GM13976 (cell line): ENCODE data around the gene SYNPO2.

ENCODE experiments used
- DNase-seq: peaks from one replicate; pipeline ENCODE4 v3.0.0; 2012; ENCODE audit warnings: low spot score
- in situ Hi-C: fragments of 300-500 bp; cut with MboI; formaldehyde crosslinking; loops from one replicate; pipeline ENCODE4 v1.12.0; 2022; ENCODE audit warnings: low sequenced_read_pairs, mixed read lengths, inconsistent platforms; ENCODE audit not compliant: unreplicated experiment
- TF ChIP-seq, protein P1 (sequence below): IDR thresholded peaks from 2 replicates; pipeline ENCODE4 v1.5.1; 2012; ENCODE audit warnings: borderline replicate concordance, mild to moderate bottlenecking; ENCODE audit not compliant: insufficient read depth; ENCODE audit errors: extremely low read depth, missing control alignments, control extremely low read depth

SYNPO2 gene, protein sequence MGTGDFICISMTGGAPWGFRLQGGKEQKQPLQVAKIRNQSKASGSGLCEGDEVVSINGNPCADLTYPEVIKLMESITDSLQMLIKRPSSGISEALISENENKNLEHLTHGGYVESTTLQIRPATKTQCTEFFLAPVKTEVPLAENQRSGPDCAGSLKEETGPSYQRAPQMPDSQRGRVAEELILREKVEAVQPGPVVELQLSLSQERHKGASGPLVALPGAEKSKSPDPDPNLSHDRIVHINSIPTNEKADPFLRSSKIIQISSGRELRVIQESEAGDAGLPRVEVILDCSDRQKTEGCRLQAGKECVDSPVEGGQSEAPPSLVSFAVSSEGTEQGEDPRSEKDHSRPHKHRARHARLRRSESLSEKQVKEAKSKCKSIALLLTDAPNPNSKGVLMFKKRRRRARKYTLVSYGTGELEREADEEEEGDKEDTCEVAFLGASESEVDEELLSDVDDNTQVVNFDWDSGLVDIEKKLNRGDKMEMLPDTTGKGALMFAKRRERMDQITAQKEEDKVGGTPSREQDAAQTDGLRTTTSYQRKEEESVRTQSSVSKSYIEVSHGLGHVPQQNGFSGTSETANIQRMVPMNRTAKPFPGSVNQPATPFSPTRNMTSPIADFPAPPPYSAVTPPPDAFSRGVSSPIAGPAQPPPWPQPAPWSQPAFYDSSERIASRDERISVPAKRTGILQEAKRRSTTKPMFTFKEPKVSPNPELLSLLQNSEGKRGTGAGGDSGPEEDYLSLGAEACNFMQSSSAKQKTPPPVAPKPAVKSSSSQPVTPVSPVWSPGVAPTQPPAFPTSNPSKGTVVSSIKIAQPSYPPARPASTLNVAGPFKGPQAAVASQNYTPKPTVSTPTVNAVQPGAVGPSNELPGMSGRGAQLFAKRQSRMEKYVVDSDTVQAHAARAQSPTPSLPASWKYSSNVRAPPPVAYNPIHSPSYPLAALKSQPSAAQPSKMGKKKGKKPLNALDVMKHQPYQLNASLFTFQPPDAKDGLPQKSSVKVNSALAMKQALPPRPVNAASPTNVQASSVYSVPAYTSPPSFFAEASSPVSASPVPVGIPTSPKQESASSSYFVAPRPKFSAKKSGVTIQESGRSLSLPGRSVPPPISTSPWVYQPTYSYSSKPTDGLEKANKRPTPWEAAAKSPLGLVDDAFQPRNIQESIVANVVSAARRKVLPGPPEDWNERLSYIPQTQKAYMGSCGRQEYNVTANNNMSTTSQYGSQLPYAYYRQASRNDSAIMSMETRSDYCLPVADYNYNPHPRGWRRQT

DNA sequence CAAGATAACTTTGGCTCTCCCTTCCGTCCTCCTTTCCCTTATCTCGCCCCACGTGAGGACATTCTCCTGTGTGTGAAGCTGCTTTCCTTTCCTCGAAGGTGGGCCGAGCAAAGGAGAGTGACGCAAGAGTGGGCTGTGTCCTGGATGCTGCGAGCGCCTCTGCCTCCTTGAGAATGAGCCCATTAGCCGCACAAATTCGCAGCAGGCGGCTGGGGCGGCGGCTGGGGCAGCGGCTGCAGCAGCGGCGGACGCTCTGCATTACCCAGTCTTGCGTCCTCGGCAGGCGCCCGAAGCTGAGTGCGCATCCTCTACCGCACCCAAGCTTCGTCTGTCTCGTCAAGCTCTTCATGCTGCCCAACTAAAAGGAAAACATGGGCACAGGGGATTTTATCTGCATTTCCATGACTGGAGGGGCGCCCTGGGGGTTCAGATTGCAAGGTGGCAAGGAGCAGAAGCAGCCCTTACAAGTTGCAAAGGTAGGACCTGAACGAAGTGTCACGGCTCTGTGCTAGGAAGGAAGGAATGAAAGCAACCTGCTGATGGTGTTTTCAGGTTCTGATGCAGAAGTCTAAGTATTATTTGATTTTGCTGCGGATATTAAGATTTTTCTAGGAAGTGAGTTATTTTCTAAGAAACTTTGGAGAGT, at the start of gene SYNPO2:
SYNPO2 (plus strand) TSS at position 189 of the 646 bp plus-strand sequence; CDS start at position 372, 183 bp downstream.
- peak; percentile 49 for DNase-seq
- TF ChIP-seq, protein P1, sequence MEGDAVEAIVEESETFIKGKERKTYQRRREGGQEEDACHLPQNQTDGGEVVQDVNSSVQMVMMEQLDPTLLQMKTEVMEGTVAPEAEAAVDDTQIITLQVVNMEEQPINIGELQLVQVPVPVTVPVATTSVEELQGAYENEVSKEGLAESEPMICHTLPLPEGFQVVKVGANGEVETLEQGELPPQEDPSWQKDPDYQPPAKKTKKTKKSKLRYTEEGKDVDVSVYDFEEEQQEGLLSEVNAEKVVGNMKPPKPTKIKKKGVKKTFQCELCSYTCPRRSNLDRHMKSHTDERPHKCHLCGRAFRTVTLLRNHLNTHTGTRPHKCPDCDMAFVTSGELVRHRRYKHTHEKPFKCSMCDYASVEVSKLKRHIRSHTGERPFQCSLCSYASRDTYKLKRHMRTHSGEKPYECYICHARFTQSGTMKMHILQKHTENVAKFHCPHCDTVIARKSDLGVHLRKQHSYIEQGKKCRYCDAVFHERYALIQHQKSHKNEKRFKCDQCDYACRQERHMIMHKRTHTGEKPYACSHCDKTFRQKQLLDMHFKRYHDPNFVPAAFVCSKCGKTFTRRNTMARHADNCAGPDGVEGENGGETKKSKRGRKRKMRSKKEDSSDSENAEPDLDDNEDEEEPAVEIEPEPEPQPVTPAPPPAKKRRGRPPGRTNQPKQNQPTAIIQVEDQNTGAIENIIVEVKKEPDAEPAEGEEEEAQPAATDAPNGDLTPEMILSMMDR, result no peak
- in situ Hi-C loops, result loop anchor here (10.0 kb wide), 1 partner anchor 114 kb away; no protein-coding TSS in a partner anchor

GRCh38 chr4:118839221-118839927, 49.3 kb upstream of the SYNPO2 start:
- in situ Hi-C loops, result no loop called here
- DNase-seq, result no peak
- TF ChIP-seq, protein P1, result no peak

- DNase-seq, result no peak
- TF ChIP-seq, protein P1, result no peak
- in situ Hi-C loops, result no loop called here
Measured at GRCh38 chr4:118842055-118842454, 46.6 kb upstream of the SYNPO2 start.

- in situ Hi-C loops, result no loop called here
- DNase-seq, result no peak
- TF ChIP-seq, protein P1, result no peak
Measured at GRCh38 chr4:118843237-118843636, 45.4 kb upstream of the SYNPO2 start.

DNA sequence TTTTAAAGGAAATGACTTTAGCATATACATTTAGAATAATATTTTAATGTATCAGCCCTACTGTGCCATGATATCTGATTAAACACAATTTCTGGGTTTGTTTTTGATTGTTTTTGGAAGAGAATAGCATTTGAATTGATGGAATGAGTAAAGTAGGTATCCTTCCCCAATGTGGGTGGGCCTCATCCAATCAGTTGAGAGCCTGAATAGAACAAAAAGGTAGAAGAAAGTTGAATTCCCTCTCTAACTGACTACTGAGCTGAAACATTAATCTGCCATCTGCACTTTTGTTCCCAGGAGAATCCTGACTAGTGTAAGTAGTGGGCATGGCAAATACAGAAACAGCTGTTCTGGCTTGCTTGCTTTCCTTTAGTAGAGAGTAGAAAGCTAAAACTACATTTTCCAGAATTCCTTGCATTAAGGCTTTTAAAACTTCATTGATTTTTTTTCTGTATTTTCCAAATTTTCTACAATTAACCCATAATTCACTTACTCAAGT, 43.1 kb upstream of the SYNPO2 start:
- TF ChIP-seq, protein P1, result no peak
- in situ Hi-C loops, result no loop called here
- DNase-seq, result no peak
